Pericardium fibroblast (primary cell): ENCODE results near the gene SMIM1. TPM values are rescaled to one million over a fixed set of nuclear protein-coding genes. Genes with fewer than 3 reads are reported as not detected.

Source experiments
- total RNA-seq: library from RNA; depleted of rRNA; stranded (reverse); fragments of >200 nt; gene quantifications from 2 replicates; pipeline ENCODE4 v1.2.3, GENCODE V29; 2015

The SMIM1 gene, protein sequence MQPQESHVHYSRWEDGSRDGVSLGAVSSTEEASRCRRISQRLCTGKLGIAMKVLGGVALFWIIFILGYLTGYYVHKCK
- total RNA-seq, result 10.3 TPM in 1 of 2 replicates, not detected in the other

GRCh38 chr1:3772715-3773571 is at the start of gene SMIM1:
SMIM1 (plus strand) TSS chr1:3772749; CDS start chr1:3775374, 2,625 bp downstream.

GRCh38 chr1:3752400-3752945 is 20.1 kb upstream of the SMIM1 start, which contains the start of gene CCDC27:
CCDC27 (plus strand) TSS chr1:3752450; CDS start chr1:3752482, 32 bp downstream.

GRCh38 chr1:3796215-3797061 is 23.9 kb downstream of the SMIM1 start, which contains the start of gene LRRC47:
LRRC47 (minus strand) TSS chr1:3796498; CDS start chr1:3796476, 22 bp downstream.

Other genes with a start within 250 kb of the SMIM1 start
- gene MEGF6, start 161.2 kb upstream of the SMIM1 start, total RNA-seq, result 3.0 and 35.6 TPM in 2 replicates
- 20.7 and 32.7 TPM in 2 replicates for gene TPRG1L, start 147.7 kb upstream of the SMIM1 start, total RNA-seq
- gene WRAP73, start 122.6 kb upstream of the SMIM1 start, total RNA-seq, result 8.2 and 17.3 TPM in 2 replicates
- gene TP73, start 120.2 kb upstream of the SMIM1 start, total RNA-seq, result not detected in 2 replicates
- gene CCDC27, start 20.3 kb upstream of the SMIM1 start, total RNA-seq, result not detected in 2 replicates
- gene LRRC47, start 23.7 kb downstream of the SMIM1 start, total RNA-seq, result 31.7 and 33.8 TPM in 2 replicates
- 26.7 and 32.4 TPM in 2 replicates for gene CEP104, start 84.5 kb downstream of the SMIM1 start, total RNA-seq
- 3.5 and 6.3 TPM in 2 replicates for gene DFFB, start 84.7 kb downstream of the SMIM1 start, total RNA-seq
- 16.6 and 25.0 TPM in 2 replicates for gene C1orf174, start 127.5 kb downstream of the SMIM1 start, total RNA-seq